NCI-H526 (cell line): ENCODE data around the gene FHIT.
"Not testable (repeated sequence)": the region's sequence is repeated elsewhere in the genome, so short reads cannot be mapped to it uniquely, and the experiment has no call there.

ENCODE experiments used
- DNase-seq, 2 experiments: peaks; one replicate each; lab custom pipeline; 2025; lab: John Stamatoyannopoulos, UW

Gene FHIT

GRCh38 chr3:60989626-60990441 lies 261.4 kb downstream of the FHIT start:
- DNase-seq = no peak

DNA sequence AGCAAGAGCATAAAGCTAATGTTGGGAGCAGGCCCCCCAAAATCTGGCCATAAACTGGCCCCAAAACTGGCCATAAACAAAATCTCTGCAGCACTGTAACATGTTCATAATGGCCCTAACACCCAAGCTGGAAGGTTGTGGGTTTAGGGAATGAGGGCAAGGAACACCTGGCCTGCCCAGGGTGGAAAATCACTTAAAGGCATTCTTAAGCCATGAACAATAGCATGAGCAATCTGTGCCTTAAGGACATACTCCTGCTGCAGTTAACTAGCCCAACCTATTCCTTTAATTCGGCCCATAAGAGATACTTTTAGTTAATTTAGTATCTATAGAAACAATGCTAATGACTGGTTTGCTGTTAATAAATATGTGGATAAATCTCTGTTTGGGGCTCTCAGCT lies 264.1 kb downstream of the FHIT start:
- not testable (repeated sequence) for DNase-seq

- DNase-seq = no peak
These were observed 264.7 kb downstream of the FHIT start for GRCh38 chr3:60986552-60986951.

GRCh38 chr3:60983906-60984305 lies 267.3 kb downstream of the FHIT start:
- no peak for DNase-seq

- no peak for DNase-seq
These were observed 270.9 kb downstream of the FHIT start for GRCh38 chr3:60980342-60980692.

DNA sequence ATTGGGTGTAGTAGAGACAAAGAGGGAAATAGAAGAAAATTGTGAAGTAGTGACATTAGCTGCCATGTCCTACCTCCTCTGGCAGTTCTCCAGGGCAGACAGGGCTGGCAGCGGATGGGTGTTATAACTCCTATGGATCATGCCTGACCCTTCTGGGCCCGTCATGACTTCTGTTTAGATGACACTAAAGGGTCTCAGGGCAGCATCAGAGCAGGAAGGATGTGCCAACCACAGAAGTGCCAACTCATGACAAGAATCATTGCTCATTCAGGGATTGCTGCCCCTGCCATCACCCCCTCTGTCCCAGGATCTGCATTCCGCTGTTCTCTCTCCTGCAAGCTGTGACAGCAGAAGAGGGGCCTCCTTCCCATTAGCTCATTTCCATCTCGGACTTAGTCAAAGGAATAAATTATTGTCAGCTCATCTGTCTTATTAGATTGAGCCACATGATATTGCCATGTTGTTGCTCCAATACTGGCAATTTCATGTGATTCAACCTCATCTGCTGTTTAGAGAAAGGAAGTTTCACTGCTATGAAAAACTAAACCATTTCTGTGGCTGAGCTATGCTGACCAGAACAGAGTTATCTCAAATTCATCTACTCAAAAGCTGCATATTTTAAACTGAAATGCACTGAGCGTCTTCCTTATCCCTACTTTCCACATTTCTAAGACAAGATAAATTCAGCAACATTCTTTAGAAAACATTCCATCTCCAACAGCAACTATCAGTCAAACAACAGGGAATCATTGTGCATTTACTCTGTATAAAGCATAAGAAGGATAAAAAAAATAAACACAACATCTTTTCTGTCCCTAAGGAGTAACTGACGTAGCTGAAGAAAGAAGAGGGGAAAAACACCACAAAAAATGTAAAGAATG lies 271.6 kb downstream of the FHIT start:
- no peak for DNase-seq

- no peak for DNase-seq
These were observed 277.9 kb downstream of the FHIT start for GRCh38 chr3:60973321-60973720.

DNA sequence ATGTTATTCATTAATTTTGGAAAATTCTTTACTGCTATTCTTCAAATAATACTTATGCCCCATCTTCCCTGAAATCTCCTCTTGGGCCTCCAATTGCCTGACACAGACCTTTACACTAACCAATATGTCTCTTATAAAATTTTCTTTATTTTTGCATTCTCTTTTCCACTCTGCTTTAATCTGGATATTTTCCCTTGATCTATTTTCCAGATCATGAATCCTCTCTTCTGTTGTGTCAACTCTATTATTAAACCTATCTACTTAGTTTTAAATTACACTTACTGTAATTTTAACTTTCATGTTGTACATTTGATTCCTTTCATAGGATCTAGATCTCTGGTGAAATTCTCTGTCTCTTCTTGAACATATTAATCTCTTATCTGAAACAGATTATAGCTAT lies 278.7 kb downstream of the FHIT start:
- no peak for DNase-seq

DNA sequence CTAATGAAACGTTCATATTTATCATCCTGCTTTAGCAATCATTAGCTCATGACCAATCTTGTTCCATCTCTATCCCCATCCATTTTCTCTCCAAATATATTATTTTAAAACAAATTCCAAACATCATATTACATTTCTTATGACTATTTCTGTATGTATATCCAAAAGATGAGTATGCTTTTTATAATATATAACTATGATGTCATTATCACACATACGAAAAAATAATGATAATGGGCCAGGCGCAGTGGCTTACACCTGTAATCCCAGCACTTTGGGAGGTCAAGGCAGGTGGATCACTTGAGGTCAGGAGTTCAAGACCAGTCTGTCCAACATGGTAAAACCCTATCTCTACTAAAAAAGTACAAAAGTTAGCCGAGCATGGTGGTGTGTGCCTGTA lies 280.4 kb downstream of the FHIT start:
- no peak for DNase-seq

GRCh38 chr3:60967141-60967540 lies 284.1 kb downstream of the FHIT start:
- DNase-seq = no peak

DNA sequence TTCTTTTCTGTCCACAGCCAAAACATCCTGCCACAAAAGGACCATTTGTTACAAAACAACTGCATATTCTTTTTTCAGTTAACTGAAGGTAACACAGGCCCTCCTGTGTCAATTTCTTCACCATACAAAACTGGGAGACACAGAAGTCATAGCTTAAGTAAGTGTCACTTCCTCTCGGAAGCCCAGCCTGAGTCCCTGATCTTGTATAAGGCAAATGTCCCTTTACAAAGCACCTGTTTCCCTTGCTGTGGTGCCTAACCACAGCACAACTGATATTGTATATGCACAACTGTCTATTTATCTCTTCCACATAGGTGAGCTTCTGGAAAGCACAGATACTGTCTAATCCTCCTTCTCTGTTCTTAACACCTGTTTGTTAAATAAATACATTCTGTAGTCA lies 293.7 kb downstream of the FHIT start:
- no peak for DNase-seq

GRCh38 chr3:60956729-60957128 lies 294.5 kb downstream of the FHIT start:
- DNase-seq = no peak

GRCh38 chr3:60955034-60955433 lies 296.2 kb downstream of the FHIT start:
- DNase-seq = no peak

DNA sequence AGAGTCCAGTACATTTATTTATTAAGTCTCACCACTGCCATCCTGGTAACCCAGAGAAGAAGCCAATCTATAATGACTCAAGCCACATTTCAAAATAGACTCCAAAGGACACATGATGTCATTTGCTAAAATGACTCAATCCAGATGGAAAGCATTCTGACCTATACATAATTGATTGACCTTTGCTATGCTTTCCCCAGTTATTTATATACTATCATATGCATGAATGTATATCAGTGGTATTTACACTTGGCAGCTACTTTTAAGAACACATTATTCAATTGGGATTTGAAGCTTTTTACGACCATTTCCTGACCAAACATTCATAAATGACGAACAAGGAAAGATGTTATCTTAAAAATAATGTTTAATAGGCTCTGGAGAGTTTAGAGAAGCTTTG lies 297.2 kb downstream of the FHIT start:
- DNase-seq = no peak

DNA sequence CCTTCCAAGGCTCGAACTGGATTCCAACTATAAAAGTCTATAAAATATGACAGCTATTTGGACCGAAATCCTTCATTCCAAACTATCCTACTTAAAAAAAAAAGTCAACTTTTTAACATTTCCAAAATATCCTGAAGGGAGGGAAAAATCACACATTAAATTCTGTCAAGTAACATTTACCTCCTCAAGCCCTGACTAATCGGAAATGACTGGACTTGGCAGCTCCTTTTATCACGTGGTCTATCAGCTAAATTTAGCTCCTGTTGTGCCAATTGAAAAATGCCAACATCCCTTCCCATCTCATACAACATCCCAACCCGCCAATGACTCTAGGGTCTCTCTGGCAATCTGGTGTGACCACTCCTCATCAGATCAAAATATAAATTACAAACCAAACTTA lies 297.9 kb downstream of the FHIT start:
- DNase-seq = no peak

DNA sequence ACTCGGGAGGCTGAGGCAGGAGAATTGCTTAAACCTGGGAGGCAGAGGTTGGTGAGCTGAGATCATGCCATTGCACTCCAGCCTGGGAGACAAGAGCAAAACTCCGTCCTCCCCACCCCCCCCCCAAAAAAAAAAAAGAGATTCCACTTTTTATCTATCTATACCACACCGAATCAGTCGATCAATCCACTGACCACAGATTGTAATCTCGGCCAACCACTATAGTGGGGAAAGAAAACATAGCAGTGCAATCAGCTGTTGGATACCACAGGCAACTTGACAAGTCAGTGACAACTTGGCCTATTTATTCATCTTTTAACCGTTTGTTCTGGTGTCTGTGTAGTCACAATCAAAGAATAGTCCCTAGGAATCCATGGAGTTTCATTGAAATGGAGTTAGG lies 299.2 kb downstream of the FHIT start:
- DNase-seq = no peak

DNA sequence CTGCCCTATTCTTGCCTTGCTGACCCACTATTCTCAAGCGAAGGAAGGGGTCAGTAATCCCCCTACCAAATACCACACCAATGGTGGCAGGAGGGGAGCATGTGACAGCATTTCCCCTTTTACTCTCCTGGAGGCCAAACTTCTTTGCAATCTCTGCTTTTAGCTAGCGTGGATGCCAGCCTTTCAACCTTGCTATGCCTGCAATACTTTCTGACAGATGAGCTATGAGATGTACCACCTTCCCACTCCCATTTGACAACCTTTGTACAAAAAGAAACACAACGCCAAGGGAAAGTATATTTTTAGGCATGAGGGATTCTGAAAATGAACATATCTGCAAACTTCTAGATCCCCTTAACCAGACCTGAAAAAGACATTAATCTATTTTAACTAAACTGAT lies 302.1 kb downstream of the FHIT start:
- no peak for DNase-seq

DNA sequence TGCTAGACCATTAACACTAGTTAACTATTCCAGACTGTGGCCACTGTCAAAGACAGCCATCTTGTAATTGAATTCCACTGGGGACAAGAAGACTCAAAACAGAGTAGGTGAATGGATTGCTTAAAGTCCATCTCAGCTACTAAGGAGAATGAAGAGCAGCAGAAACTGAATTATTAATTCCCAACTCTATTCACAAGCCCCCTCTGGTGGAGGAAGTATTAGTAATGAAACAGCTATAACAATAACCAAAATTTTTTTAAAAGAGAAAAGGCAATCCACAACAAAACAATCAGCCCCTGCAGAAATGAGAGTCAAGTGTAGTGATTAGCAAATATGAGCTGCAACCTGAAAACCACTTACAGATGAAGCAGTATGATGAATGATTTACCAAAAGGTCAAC lies 302.8 kb downstream of the FHIT start:
- DNase-seq = peak in 1 of 2 experiments; percentile 6

DNA sequence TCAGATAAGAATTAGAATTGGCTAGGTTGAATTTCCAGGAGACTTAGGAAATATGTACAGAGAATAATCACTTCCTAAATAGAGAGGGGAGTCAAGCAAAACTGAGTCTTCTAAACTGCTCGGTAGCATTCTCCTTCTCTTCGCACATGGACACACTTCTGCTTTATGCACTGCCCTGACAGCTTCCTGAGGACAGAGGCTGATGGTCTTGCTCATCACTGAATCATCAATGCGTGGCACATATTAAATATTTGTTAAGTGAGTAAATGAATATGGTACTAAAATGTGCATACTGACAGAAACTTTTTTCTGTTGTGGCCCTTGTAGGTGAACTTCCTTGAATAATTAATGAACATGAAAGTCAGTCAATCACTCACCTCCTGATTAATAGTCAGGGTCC lies 315.5 kb downstream of the FHIT start:
- no peak for DNase-seq

DNA sequence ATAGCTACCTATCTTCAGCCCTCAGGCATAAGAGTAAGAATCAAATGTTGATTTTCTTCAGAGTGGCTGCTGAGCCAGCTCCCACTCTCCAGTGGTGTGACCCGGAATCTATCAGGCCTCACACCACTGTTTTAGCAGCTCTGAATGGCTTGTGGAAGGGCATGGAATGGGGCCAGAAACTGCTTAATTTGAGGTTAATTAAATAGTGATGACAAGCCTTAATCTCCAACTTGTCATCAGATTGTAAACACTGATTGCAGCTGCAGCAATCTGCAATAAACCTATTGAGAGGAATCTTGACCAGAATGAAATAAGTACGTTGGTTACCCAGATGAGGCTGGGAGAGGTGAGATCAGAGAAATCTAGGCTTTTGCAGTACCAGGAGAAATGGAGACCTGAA lies 317.4 kb downstream of the FHIT start:
- DNase-seq = no peak

DNA sequence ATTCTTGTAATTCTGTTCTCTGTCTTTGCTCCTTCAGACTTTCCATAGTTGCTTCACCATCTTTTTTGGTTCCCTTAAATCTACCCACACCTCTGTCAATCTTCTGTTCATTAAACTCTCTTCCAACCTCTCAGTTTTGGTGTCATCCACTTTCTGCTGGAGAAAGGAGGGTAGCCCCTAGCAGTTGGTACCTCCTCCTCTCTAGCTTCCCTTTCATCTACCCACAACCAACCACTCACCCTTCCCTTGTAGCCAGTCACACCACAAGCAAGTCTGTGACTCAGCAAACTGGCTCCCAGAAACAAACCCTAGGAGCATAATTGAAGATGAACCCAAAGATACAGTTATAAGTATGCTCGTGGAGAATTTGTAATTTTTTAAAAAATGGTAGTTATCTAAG lies 318.6 kb downstream of the FHIT start:
- no peak for DNase-seq

GRCh38 chr3:60932170-60932569 lies 319.1 kb downstream of the FHIT start:
- DNase-seq = no peak

DNA sequence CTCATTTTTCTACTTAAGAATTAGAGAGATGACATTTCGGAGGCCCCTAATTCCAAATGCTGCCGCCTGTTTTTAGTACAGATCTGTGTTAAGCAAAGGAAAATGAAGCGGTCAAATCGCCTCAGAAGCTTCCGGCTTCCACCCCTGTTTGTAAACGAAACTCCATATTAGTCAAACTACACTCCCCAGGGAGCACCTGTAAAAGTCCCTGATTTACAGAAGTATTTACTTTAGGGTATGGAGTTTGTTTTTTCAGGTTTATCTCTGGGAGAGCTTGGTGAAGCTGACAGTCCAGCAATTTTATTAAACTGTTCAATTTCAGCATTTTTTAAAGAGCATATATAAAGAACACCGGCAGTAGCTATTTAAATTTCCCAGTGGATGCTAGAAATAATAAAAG lies 319.8 kb downstream of the FHIT start:
- peak in 1 of 2 experiments; percentile 1 for DNase-seq
